Limb (tissue), 2 donors: Measurements from ENCODE around the gene STIMATE.

ENCODE experiments used
- DNase-seq, 2 donors: peaks; one replicate each; pipeline ENCODE4 v3.0.0-alpha.2; 2016; ENCODE audit errors: extremely low spot score in 2 of 2

Gene STIMATE

GRCh38 chr3:52894756-52895155 is 2.6 kb downstream of the STIMATE start:
- DNase-seq, result no peak

GRCh38 chr3:52893723-52894122 is 3.6 kb downstream of the STIMATE start:
- DNase-seq, result no peak

- DNase-seq, result no peak
Observed at GRCh38 chr3:52892625-52893311, 4.6 kb downstream of the STIMATE start.

- no peak for DNase-seq
Observed at GRCh38 chr3:52892290-52892624, 5.1 kb downstream of the STIMATE start.

GRCh38 chr3:52891615-52892081 is 5.7 kb downstream of the STIMATE start:
- DNase-seq, result no peak

- no peak for DNase-seq
Observed at GRCh38 chr3:52891164-52891563, 6.2 kb downstream of the STIMATE start.

- DNase-seq, result no peak
Observed at GRCh38 chr3:52890735-52891134, 6.6 kb downstream of the STIMATE start.

- no peak for DNase-seq
Observed at GRCh38 chr3:52889901-52890300, 7.4 kb downstream of the STIMATE start.

- no peak for DNase-seq
Observed at GRCh38 chr3:52887166-52887565, 10.2 kb downstream of the STIMATE start.

GRCh38 chr3:52886049-52886730 is 11.2 kb downstream of the STIMATE start:
- no peak for DNase-seq

GRCh38 chr3:52882377-52882776 is 15.0 kb downstream of the STIMATE start:
- DNase-seq, result no peak

- no peak for DNase-seq
Observed at GRCh38 chr3:52881871-52882270, 15.5 kb downstream of the STIMATE start.

GRCh38 chr3:52880474-52880873 is 16.9 kb downstream of the STIMATE start:
- no peak for DNase-seq

GRCh38 chr3:52880047-52880446 is 17.3 kb downstream of the STIMATE start:
- DNase-seq, result no peak

GRCh38 chr3:52879581-52879980 is 17.8 kb downstream of the STIMATE start:
- DNase-seq, result no peak

GRCh38 chr3:52879090-52879489 is 18.3 kb downstream of the STIMATE start:
- no peak for DNase-seq

GRCh38 chr3:52877085-52877484 is 20.3 kb downstream of the STIMATE start:
- DNase-seq, result no peak

GRCh38 chr3:52874864-52875587 is 22.3 kb downstream of the STIMATE start:
- DNase-seq, result no peak

- no peak for DNase-seq
Observed at GRCh38 chr3:52874160-52874701, 23.1 kb downstream of the STIMATE start.

- no peak for DNase-seq
Observed at GRCh38 chr3:52873433-52874159, 23.8 kb downstream of the STIMATE start.

GRCh38 chr3:52872245-52872644 is 25.1 kb downstream of the STIMATE start:
- no peak for DNase-seq

GRCh38 chr3:52871761-52872160 is 25.6 kb downstream of the STIMATE start:
- no peak for DNase-seq
